WERI-Rb-1 (cell line): ENCODE results near the gene PADI2.

Experiments
- DNase-seq: peaks from one replicate; pipeline ENCODE4 v3.0.0-alpha.2; 2020
- H3K27ac ChIP-seq: fragments of 250-450 bp; sonication (Bioruptor Pico); 2 replicates; pipeline ENCODE4 v1.5.1; 2020; ENCODE audit warnings: mild to moderate bottlenecking, moderate library complexity
- H3K27me3 ChIP-seq: fragments of 250-450 bp; sonication (Bioruptor Pico); 2 replicates; pipeline ENCODE4 v1.5.1; 2021; ENCODE audit warnings: mild to moderate bottlenecking, low read depth, moderate library complexity; ENCODE audit not compliant: insufficient read depth, severe bottlenecking
- H3K36me3 ChIP-seq: fragments of 250-450 bp; sonication (Bioruptor Pico); 2 replicates; pipeline ENCODE4 v1.5.1; 2020; ENCODE audit warnings: mild to moderate bottlenecking, moderate library complexity
- H3K4me3 ChIP-seq: 2 replicates; pipeline ENCODE4 v1.5.1; 2011; ENCODE audit warnings: low read depth, mild to moderate bottlenecking, control low read depth, low read length
- H3K9me3 ChIP-seq: fragments of 250-450 bp; sonication (Bioruptor Pico); 2 replicates; pipeline ENCODE4 v1.5.1; 2021; ENCODE audit warnings: mild to moderate bottlenecking, moderate library complexity; ENCODE audit not compliant: severe bottlenecking
- CTCF ChIP-seq: IDR thresholded peaks from 2 replicates; pipeline ENCODE4 v1.5.1; 2011; ENCODE audit warnings: low read depth, mild to moderate bottlenecking, control low read depth, inconsistent platforms, low read length

The PADI2 gene

GRCh38 chr1:17158961-17159360, 39.7 kb upstream of the PADI2 start:
- no peak for DNase-seq
- no peaks in the 10 kb centered on the region for H3K36me3 ChIP-seq
- no peaks in the 10 kb centered on the region for H3K27me3 ChIP-seq
- H3K27ac ChIP-seq, result no peak overlapping the region
- TF ChIP-seq CTCF, result no peak
- H3K9me3 ChIP-seq, result peaks cover 16% of the 10 kb centered on the region
- H3K4me3 ChIP-seq, result no peak overlapping the region

GRCh38 chr1:17156108-17156507, 36.9 kb upstream of the PADI2 start:
- H3K27me3 ChIP-seq, result no peaks in the 10 kb centered on the region
- no peak for TF ChIP-seq CTCF
- H3K9me3 ChIP-seq, result peaks cover 24% of the 10 kb centered on the region
- H3K36me3 ChIP-seq, result no peaks in the 10 kb centered on the region
- DNase-seq, result no peak
- H3K4me3 ChIP-seq, result no peak overlapping the region
- no peak overlapping the region for H3K27ac ChIP-seq

GRCh38 chr1:17155257-17155920, 36.1 kb upstream of the PADI2 start:
- no peak overlapping the region for H3K27ac ChIP-seq
- H3K9me3 ChIP-seq, result peaks cover 24% of the 10 kb centered on the region
- H3K4me3 ChIP-seq, result no peak overlapping the region
- DNase-seq, result no peak
- H3K27me3 ChIP-seq, result no peaks in the 10 kb centered on the region
- TF ChIP-seq CTCF, result no peak
- no peaks in the 10 kb centered on the region for H3K36me3 ChIP-seq

GRCh38 chr1:17149771-17150170, 30.5 kb upstream of the PADI2 start:
- no peak for TF ChIP-seq CTCF
- H3K27ac ChIP-seq, result no peak overlapping the region
- peaks cover 15% of the 10 kb centered on the region for H3K9me3 ChIP-seq
- no peak overlapping the region for H3K4me3 ChIP-seq
- no peak for DNase-seq
- H3K27me3 ChIP-seq, result no peaks in the 10 kb centered on the region
- no peaks in the 10 kb centered on the region for H3K36me3 ChIP-seq

GRCh38 chr1:17148950-17149608, 29.8 kb upstream of the PADI2 start:
- no peak overlapping the region for H3K27ac ChIP-seq
- H3K4me3 ChIP-seq, result no peak overlapping the region
- H3K27me3 ChIP-seq, result no peaks in the 10 kb centered on the region
- peak; percentile 64 for DNase-seq
- H3K36me3 ChIP-seq, result no peaks in the 10 kb centered on the region
- TF ChIP-seq CTCF, result no peak
- H3K9me3 ChIP-seq, result peaks cover 10% of the 10 kb centered on the region
